ENCODE results near the gene DAP. TPM values are rescaled to one million over a fixed set of nuclear protein-coding genes. Genes with fewer than 3 reads are reported as not detected.
A peak's percentile ranks its signal among the peaks of the same experiment; 100 is the strongest.
"Not testable (repeated sequence)": the region's sequence is repeated elsewhere in the genome, so short reads cannot be mapped to it uniquely, and the experiment has no call there.

Gene DAP
- total and polyA plus RNA-seq, 8 donors = 9.3 to 184 (median 91.0) TPM

DNA sequence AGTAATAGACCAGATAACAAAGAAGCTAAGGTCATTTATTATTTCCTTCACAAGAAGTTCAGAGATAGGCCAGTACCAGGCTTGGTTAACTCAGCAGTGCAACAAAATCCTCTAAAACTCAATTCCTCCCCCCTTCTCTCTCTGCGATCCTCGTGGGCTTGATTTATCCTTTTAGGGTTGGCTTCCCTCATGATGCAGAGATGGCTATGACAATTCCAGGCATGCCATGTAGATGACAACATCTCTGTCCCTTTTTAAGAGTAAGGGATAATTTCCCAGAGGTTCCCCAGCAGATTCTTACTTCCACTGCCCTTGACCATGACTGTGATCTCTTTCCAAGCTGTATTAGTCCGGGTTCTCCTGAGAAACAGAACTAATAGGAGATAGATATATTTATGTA lies 28.7 kb upstream of the DAP start:
- intact Hi-C loops (cut with DNase I; ENCODE audit: low total_unique reads) = no loop called here
- TF ChIP-seq CTCF (IDR thresholded peaks at IDR 0.05) (no peak), POLR2AphosphoS5 (IDR thresholded peaks at IDR 0.05) (no peak), POLR2A (IDR thresholded peaks at IDR 0.05) (no peak), EP300 (IDR thresholded peaks at IDR 0.05) (no peak)

GRCh38 chr5:10789021-10789420 lies 28.0 kb upstream of the DAP start:
- peaks cover 0 to 6% (median 0%) of the 10 kb centered on the region in 4 donors for H3K4me1 ChIP-seq
- H3K27me3 ChIP-seq = no peaks in the 10 kb centered on the region
- intact Hi-C loops (cut with DNase I; ENCODE audit: low total_unique reads) = no loop called here
- H3K9me3 ChIP-seq = no peaks in the 10 kb centered on the region
- H3K27ac ChIP-seq = peak overlapping the region in 3 of 5 donors; percentile 8 to 50 (median 27)
- peak in 1 of 2 donors; percentile 67 for DNase-seq
- WGBS, 5 donors = 63 to 73% (median 67%) methylated on average over 3 of the region's 3 CpGs
- H3K4me3 ChIP-seq = no peak overlapping the region
- H3K36me3 ChIP-seq = no peaks in the 10 kb centered on the region
- TF ChIP-seq POLR2A (IDR thresholded peaks at IDR 0.05) (no peak), POLR2AphosphoS5 (IDR thresholded peaks at IDR 0.05) (peak in 1 of 3 donors; percentile 3), CTCF (IDR thresholded peaks at IDR 0.05) (no peak), EP300 (IDR thresholded peaks at IDR 0.05) (no peak)

More for the DNA sequence above, 28.7 kb upstream of the DAP start:
- Histone ChIP-seq H3K9me3 (no peaks in the 10 kb centered on the region), H3K27ac (peak overlapping the region in 2 of 5 donors; percentile 27 to 50), H3K4me3 (no peak overlapping the region), H3K36me3 (no peaks in the 10 kb centered on the region), H3K27me3 (no peaks in the 10 kb centered on the region), H3K4me1 (peaks cover 0 to 6% (median 0%) of the 10 kb centered on the region in 4 donors)
- no peak for DNase-seq
- WGBS, 5 donors = 68 to 84% (median 78%) methylated on average over 3 of the region's 3 CpGs

GRCh38 chr5:10788358-10788757 lies 27.3 kb upstream of the DAP start:
- 87 to 91% (median 88%) methylated on average over 5 of the region's 5 CpGs for WGBS, 5 donors
- no peak for DNase-seq
- Histone ChIP-seq H3K27me3 (no peaks in the 10 kb centered on the region), H3K27ac (peak overlapping the region in 2 of 5 donors; percentile 27 to 47), H3K9me3 (no peaks in the 10 kb centered on the region), H3K4me3 (no peak overlapping the region), H3K4me1 (peaks cover 0 to 6% (median 0%) of the 10 kb centered on the region in 4 donors), H3K36me3 (no peaks in the 10 kb centered on the region)
- TF ChIP-seq CTCF (IDR thresholded peaks at IDR 0.05) = no peak
- TF ChIP-seq POLR2A (IDR thresholded peaks at IDR 0.05) = no peak
- TF ChIP-seq POLR2AphosphoS5 (IDR thresholded peaks at IDR 0.05) = no peak
- no peak for TF ChIP-seq EP300 (IDR thresholded peaks at IDR 0.05)
- intact Hi-C loops (cut with DNase I; ENCODE audit: low total_unique reads) = no loop called here

- H3K27ac ChIP-seq = no peak overlapping the region
- H3K27me3 ChIP-seq = no peaks in the 10 kb centered on the region
- no peaks in the 10 kb centered on the region for H3K36me3 ChIP-seq
- WGBS, 5 donors = 75 to 92% (median 86%) methylated on average over 4 of the region's 4 CpGs
- H3K9me3 ChIP-seq = no peaks in the 10 kb centered on the region
- intact Hi-C loops (cut with DNase I; ENCODE audit: low total_unique reads) = no loop called here
- DNase-seq = no peak
- TF ChIP-seq POLR2AphosphoS5 (IDR thresholded peaks at IDR 0.05) = no peak
- TF ChIP-seq EP300 (IDR thresholded peaks at IDR 0.05) = no peak
- no peak for TF ChIP-seq POLR2A (IDR thresholded peaks at IDR 0.05)
- TF ChIP-seq CTCF (IDR thresholded peaks at IDR 0.05) = no peak
- peaks cover 0 to 6% (median 0%) of the 10 kb centered on the region in 4 donors for H3K4me1 ChIP-seq
- no peak overlapping the region for H3K4me3 ChIP-seq
These were observed 25.8 kb upstream of the DAP start for GRCh38 chr5:10786835-10787234.

DNA sequence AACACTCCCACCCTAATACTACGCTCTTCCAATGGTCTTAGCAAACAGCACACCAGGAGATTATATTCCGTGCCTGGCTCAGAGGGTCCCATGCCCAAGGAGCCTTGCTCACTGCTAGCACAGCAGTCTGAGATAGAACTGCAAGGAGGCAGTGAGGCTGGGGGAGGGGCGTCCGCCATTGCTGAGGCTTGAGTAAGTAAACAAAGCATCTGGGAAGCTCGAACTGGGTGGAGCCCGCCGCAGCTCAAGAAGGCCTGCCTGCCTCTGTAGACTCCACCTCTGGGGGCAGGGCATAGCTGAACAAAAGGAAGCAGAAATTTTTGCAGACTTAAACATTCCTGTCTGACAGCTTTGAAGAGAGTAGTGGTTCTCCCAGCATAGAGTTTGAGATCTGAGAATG lies 19.2 kb upstream of the DAP start:
- DNase-seq; H3K4me3 ChIP-seq; H3K4me1 ChIP-seq; H3K36me3 ChIP-seq; H3K9me3 ChIP-seq; H3K27me3 ChIP-seq; H3K27ac ChIP-seq; intact Hi-C loops (cut with DNase I; ENCODE audit: low total_unique reads): not testable (repeated sequence)
- WGBS, 5 donors = 79 to 88% (median 84%) methylated on average over 7 of the region's 7 CpGs
